GM12892 (cell line): ENCODE data around the gene OSBP2.
"Not testable (repeated sequence)": the region's sequence is repeated elsewhere in the genome, so short reads cannot be mapped to it uniquely, and the experiment has no call there.

ENCODE experiments used
- DNase-seq: peaks from one replicate; pipeline ENCODE4 v3.0.0; 2011; ENCODE audit not compliant: insufficient read length
- FAIRE-seq: peaks from 2 replicates; lab custom pipeline; 2011; peaks lifted over from hg19 to GRCh38; lab: Jason Lieb, UNC
- POLR2A ChIP-seq: IDR thresholded peaks from 2 replicates; pipeline ENCODE4 v1.6.1; 2011; ENCODE audit warnings: low read depth, low read length, control low read depth
- POLR2AphosphoS5 ChIP-seq: IDR thresholded peaks from 2 replicates; pipeline ENCODE4 v1.6.1; 2011; ENCODE audit warnings: low read depth, low read length, control low read depth
- TAF1 ChIP-seq: IDR thresholded peaks from 2 replicates; pipeline ENCODE4 v1.6.1; 2011; ENCODE audit warnings: low read depth, mild to moderate bottlenecking, control low read depth, low read length, borderline replicate concordance

OSBP2 gene

DNA sequence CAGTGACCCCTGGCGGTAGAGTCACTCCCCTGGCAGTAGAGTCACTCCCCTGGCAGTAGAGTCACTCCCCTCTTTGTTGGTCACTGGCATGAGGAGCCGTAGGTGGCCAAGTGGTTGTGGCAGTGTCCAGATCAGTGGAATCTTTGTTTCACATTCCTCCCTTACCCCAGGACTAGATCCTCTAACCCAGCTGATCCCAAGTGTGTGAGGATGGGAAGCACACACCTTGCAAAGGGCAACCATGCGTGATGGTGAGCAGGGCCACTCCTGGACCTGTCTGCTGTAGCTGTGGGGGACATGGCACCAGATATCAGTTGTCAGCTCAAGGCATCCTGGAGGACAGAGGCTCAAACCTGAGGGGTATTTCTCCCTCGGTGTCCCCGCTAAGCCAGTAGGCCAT lies 37.8 kb downstream of the OSBP2 start:
- no peak for FAIRE-seq
- no peak for TF ChIP-seq POLR2A
- TF ChIP-seq TAF1: no peak
- no peak for TF ChIP-seq POLR2AphosphoS5
- no peak for DNase-seq

DNA sequence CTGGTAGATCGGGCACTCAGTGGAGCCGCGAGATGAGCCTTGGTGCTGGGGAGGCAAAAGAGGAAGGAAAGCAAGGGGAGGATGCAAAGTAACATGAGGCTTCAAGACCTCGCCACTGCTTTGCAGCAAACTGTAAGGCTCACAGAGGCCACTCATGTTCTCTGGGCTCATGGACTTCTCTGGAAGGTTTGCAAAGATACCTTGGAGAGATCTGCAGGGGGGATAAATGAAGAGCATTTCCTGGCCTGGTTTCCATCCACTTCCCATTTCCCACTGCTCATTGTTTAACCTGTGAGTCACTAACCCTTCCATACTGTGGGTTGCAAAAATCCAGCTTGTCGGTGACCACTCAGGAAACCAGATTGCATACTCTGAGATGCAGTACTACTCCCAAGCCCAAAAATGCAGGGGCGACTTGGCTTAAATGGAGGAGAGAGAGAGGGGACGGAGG lies 38.5 kb downstream of the OSBP2 start:
- no peak for TF ChIP-seq TAF1
- FAIRE-seq (no peak), DNase-seq (no peak)

DNA sequence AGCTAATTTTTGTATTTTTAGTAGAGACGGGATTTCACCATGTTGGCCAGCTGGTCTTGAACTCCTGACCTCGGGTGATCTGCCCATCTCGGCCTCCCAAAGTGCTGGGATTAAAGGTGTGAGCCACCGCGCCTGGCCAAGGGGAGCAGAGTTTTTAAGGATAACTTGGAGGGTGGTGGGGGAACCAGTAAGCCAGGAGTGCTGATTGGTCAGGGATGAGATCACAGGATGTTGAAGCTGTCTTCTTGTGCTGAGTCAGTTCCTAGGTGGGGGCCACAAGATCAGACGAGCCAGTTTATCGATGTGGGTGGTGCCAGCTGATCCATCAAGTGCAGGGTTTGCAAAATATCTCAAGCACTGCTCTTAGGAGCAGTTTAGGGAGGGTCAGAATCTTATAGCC lies 45.3 kb downstream of the OSBP2 start:
- not testable (repeated sequence) for DNase-seq, FAIRE-seq

DNA sequence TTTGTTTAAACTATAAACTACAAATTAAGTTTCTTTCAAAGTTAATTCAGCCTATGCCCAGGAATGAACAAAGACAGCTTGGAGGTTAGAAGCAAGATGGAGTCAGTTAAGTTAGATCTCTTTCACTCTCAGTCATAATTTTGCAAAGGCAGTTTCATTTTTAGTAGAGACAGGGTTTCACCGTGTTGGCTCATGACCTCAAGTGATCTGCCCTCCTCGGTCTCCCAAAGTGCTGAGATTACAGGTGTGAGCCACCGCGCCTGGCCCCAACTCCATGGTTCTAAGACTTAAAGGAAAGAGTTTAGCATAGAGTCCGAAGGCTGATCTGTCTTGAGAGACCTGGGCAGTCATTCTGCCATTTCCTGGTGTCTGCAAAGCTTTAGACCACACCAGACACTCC lies 45.8 kb downstream of the OSBP2 start:
- not testable (repeated sequence) for FAIRE-seq

DNA sequence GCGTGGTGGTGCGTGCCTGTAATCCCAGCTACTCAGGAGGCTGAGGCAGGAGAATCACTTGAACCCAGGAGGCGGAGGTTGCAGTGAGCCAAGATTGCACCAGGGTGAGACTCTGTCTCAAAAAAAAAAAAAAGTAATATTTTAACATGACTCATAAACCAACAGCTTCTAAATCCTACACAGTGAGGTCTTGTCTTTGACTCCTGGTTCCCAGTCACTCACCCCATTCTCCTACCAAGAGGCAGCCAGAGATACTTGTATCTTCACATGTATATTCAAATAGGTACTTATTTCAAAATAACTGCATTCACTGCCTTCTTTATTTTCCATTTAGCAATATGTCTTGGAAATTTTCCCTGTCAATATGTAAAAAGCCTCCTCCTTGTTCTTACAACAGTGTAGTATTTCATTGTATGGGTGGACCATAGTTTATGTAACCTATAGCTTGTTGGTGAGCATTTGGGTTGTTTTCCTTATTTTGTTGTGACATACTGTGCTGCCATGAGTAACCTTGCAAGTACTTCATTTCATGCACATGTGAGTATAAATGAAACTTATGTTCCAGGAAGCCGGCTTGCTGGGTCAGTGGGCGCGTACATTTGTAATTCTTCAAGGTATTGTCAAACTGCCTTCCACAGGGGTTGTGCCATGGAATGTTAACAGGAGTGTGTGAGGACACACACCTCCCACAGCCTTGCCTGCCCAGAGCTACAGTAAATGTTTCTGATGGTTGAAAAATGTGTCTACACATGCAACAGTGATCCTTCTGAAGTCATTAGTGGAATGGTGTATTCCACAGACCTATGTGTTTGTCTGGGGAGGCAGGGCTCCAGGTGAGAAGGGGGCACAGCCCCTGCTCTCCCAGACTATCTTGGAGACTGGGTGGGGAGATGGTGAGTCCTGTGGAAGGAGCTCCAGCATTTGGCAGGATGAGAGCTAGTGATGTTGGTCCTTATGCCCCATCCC lies 47.9 kb downstream of the OSBP2 start:
- DNase-seq (no peak), FAIRE-seq (peak; percentile 21)
- TF ChIP-seq POLR2AphosphoS5: no peak
- no peak for TF ChIP-seq TAF1
- TF ChIP-seq POLR2A: no peak

More for the DNA sequence above, 45.8 kb downstream of the OSBP2 start:
- not testable (repeated sequence) for DNase-seq

DNA sequence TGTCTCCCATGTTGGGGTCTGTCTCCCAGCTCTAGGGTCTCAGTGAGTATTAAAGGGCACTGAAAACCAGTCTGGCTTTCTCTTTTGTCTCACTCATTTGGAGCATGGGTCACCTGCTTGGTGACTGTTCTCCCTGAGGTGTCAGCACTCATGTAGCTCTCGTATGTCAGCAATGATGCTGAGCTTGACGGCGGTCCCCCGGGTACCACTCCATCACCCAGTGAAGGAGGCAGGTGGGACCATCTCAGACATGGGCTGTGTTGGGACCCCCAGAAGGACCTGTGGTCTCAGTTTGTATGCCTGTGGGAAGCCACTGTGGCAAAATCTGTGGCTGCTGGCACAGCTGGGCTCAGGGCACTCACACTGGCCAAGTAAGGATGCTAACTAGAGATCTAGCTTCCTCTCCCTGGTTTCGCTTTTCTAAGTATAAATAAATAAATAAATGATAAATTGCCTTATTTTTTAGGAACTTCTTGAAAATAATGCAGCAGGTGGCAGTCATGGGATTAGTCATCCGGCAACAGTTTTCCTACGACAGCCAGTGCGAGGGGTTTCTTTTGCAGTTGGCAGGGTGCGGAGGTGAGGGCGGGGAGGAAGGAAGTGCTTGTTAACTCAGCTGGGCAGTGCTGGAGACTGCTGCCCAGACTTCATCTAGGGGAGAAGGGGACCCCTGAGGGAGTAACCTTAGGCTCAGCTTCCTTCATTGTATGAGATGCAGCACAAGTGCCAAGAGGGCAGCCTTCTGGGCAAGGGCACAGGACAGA lies 48.8 kb downstream of the OSBP2 start:
- no peak for FAIRE-seq

DNA sequence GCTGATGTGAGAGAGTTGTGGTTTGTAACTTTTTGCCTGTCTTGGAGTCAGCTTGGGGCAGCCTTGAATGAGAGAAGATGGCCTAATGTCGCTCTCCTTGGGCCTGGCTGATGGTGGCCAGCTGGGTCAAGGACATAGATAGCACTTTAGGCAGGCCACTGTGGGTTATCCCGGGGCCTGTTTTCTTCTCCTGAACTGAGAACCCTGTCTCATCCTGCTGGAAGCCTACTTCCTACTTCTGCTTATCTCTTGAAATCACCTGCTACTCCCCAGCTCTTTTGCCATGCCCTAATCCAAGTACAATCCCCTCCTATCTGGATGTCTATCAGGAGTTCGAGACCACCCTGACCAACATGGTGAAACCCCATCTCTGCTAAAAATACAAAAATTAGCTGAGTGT lies 49.5 kb downstream of the OSBP2 start:
- TF ChIP-seq POLR2AphosphoS5 (no peak), POLR2A (no peak), TAF1 (no peak)
- peak; percentile 73 for FAIRE-seq
- DNase-seq: no peak

More for the DNA sequence above, 48.8 kb downstream of the OSBP2 start:
- DNase-seq: no peak
- no peak for TF ChIP-seq POLR2AphosphoS5
- TF ChIP-seq TAF1: no peak

DNA sequence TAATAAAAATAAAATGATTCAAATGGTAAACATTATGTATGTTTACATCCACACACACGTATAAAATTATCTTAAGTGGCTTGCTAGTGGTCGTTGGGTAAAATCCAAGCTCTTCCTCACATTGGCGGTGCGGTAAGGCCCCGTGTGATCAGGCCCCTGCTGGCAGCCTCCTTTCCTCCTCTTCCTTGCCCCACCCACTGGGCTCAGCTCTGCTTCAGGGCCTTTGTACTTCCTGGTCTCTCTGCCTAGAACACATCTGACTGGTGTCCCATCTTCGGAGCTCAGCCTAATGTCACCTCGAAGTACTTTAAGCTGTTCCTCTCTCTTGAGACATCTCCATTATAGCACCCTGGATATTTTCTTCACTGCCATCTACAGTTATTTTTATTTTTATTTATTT lies 52.8 kb downstream of the OSBP2 start:
- DNase-seq (no peak), FAIRE-seq (no peak)
- TF ChIP-seq TAF1: no peak
- no peak for TF ChIP-seq POLR2A
- TF ChIP-seq POLR2AphosphoS5: no peak

DNA sequence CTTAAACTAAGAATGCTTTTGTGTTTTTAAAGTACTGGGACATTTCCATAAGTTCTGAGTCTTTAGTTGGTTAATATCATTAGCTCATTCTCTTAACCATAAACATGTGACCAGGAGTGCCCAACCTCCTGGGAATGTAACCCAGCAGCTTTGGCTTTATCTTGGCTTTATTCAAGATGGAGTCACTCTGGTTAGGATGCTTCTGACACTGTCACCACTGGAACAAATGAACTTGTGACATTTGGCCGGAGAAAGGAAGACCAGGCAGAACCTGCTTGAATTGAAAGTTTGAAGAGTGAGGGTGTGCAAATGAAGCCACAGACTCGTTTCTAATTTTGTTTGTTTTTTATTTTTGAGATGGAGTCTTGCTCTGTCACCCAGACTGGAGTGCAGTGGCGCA lies 54.6 kb downstream of the OSBP2 start:
- TF ChIP-seq TAF1 (no peak), POLR2AphosphoS5 (no peak), POLR2A (no peak)
- FAIRE-seq (no peak), DNase-seq (no peak)

DNA sequence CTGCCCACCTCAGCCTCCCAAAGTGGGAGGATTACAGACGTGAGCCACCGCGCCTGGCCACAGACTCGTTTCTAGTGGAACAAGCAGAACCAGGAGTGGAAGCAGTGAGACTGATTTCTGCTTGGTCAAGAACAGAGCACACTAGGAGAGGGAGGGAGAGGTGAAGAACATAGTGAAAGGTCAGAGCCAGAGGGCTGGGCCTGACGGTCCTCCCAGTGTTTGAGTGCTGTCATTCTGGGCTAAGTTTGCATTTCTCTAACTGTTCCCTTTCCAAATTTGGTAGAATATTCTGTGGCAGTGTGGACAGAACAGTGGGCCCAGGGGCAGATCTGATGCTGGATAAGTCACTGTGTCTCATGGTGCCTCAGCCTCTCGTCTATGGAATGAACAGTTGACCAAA lies 55.2 kb downstream of the OSBP2 start:
- TF ChIP-seq POLR2AphosphoS5: no peak
- TF ChIP-seq TAF1: no peak
- no peak for TF ChIP-seq POLR2A
- FAIRE-seq (no peak), DNase-seq (no peak)

DNA sequence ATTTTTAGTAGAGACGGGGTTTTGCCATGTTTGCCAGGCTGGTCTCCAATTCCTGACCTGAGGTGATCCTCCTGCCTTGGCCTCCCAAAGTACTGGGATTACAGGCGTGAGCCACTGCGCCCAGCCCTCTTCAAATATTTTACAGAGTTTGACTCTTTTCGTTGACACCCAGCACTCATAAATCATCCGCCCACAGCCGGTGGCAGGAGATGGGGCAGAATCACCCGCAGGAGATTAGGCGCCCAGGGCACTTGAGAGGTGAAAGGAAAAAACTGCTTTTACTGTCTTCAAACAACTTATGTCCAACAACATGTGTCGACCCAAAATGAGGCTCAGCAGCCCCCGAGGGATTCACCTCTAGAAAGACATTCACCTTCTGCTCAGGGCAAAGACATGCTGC lies 56.9 kb downstream of the OSBP2 start:
- no peak for TF ChIP-seq POLR2A
- TF ChIP-seq POLR2AphosphoS5: no peak
- TF ChIP-seq TAF1: no peak
- DNase-seq (no peak), FAIRE-seq (no peak)

DNA sequence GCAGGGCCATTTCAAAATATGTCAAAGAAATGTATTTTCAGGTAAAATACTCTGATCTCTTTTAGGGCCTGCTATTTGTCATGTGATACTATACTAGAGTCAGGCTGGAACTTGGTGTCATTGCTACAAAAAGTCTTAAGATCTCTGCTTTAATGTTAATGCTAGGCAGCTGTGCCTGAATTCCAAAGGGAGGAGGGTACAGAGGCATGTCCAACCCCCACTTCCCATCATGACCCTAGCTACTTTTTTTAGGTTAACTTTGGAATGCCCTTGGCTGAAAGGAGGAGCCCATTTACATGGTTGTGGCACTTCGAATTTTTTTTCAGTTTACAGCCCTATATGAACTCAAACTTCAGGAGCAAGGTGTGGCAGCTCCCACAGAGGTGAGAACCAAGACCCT lies 58.1 kb downstream of the OSBP2 start:
- TF ChIP-seq POLR2A (no peak), TAF1 (no peak), POLR2AphosphoS5 (no peak)
- no peak for FAIRE-seq

More for the DNA sequence above, 58.1 kb downstream of the OSBP2 start:
- no peak for DNase-seq
